ENCODE measurements around the gene MFSD12.

DNA sequence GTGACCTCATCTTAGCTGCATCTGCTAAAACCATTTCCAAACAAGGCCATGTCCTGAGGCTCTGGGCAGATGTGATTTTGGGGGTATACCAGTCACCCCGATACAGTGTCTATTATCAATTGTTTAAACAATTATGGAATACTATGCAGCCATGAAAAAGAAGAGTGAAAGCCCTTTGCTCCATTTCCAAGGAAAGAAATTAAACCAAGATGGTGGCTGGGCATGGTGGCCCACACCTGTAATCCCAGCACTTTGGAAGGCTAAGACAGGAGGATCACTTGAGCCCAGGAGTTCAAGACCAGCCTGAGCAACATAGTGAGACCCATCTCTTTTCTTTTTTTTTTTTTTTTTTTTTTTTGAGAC is 17.6 kb downstream of the MFSD12 start:
- TF ChIP-seq EZH2 (IDR thresholded peaks at IDR 0.05; ENCODE audit: insufficient read depth, poor library complexity, severe bottlenecking): no peak
- no peak for TF ChIP-seq EZH2phosphoT487 (IDR thresholded peaks at IDR 0.05; ENCODE audit: insufficient read depth, low read depth)
